ENCODE results near the gene TMEM196.
"Not testable (repeated sequence)": the region's sequence is repeated elsewhere in the genome, so short reads cannot be mapped to it uniquely, and the experiment has no call there.

The TMEM196 gene

DNA sequence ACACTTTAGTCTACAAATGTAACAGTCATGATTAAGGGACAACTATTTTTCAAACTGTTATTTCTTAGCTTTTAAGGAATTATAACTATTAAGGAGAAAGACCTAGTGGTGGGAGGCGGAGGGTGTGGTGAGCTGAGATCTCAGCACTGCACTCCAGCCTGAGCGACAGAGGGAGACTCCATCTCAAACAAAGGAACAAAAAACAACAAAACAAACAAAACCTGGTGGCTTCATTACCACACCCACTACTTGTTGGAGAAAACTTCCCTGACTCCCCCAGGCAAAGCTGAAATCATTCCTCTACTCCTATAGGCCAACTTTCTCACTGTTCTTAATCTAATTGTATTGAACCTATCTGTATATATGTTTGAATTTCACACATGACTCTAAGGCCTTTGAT, 67.8 kb downstream of the TMEM196 start:
- no peak for DNase-seq

DNA sequence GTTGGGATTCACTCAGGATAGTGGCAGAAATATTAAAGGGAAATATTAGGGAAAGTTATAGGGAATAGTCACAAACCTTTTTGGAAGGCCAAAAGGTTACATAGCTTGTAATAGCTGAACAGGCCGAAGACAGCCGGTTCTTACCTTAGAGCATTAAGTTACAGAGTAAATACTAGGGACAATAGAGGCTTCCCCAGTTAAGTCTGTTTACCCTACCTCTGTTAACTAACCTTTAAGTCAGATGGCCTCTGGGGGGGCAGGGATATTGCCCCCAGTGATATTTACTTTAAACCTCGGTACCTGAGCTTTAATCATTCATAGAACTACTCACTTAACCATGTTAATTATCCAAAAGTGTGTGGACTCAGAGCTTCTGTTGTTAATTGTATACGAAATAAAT, 71.9 kb downstream of the TMEM196 start:
- DNase-seq: no peak

DNA sequence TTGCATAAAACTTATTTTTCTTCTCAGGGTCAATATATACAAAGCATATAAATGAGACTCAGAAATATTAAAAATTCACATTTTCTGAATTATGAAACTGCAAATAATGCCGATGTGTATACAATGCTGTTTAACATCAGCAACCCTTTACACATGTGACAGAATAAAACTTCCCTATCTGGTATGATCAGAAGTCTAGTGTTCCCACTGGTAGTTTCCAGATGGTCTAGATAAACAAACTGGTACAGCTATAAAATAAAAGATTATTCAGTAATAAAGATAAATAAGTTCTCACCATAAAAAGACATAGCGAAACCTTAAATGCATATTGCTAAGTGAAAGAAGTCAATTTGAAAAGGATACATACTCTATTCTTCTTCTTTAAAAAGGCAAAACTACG, 72.5 kb downstream of the TMEM196 start:
- DNase-seq: no peak

DNA sequence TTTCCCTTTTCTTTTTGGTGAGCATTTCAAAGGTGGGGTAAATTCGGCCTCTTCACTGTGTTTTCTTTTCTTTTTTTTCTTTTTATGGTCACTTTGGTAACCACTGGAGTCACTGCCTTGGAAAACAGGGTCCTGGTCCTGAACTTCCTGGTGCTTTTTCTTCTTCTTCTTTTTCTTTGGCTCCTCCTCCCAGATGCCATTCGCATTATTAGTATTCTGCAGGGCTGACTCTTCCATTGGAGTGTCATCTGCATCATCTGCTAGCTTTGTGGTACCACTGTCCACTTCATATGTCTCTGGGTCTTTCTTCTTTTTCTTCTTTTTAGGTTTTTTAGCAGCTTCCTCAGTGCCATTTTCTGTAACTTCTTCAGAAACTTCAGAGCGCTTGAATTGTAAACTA, 75.1 kb downstream of the TMEM196 start:
- no peak for DNase-seq

DNA sequence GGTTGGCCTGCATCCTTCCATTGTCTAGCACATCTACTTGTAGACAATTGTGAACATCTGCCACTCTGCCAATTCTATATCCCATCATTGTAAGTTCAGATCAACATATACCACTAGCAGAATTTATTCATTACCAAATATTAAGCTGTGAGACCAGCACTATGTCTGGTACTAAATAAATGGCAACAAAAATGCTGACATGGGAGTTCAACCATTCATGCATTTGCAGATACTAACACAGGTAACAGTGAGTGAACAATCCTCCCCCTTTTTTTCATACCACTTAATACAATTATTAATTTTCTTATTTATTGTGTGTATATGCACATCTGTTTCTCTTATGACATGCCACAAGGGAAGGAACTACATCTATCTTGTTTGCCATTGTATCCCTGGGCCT, 76.5 kb downstream of the TMEM196 start:
- no peak for DNase-seq

DNA sequence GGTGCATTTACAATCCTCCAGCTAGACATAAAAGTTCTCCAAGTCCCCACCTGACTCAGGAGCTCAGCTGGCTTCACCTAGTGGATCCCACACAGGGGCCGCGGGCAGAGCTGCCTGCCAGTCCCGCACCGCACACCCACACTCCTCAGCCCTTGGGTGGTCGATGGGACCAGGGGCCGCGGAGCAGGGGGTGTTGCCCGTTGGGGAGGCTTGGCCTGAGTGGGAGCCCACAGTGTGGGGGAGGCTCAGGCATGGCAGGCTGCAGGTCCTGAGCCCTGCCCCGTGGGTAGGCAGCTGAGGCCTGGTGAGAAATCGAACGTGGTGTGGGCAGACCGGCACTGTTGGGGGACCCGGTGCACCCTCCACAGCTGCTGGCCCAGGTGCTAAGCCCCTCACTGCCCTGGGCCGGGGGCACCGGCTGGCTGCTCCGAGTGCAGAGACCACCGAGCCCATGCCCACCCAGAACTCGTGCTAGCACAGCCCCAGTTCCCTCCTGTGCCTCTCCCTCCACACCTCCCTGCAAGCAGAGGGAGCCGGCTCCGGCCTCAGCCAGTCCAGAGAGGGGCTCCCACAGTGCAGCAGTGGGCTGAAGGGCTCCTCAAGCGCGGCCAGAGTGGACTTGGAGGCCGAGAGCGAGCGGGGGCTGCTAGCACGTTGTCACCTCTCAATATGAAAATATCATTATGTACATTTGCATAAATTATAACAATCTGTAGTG, 81.1 kb downstream of the TMEM196 start:
- peak in 1 of 4 experiments; percentile 0 for DNase-seq

DNA sequence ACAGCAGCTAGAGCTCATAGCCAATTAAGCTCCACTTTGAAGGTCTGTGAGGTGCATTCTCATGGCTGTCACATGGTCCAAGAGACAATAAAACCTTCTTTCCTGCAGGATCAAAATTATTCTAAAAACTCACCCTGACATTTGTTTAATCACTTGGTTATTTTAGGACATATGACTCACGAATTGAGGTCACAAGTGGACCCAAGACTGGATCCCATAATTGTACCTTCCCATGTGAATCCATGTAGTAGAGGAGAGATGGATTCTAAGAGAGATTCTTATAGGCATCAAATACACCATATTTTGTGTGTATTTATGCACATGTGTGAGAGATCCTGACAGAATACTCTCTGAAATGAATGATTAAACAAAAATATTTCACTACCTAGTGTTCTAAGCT, 82.7 kb downstream of the TMEM196 start:
- DNase-seq: no peak

DNA sequence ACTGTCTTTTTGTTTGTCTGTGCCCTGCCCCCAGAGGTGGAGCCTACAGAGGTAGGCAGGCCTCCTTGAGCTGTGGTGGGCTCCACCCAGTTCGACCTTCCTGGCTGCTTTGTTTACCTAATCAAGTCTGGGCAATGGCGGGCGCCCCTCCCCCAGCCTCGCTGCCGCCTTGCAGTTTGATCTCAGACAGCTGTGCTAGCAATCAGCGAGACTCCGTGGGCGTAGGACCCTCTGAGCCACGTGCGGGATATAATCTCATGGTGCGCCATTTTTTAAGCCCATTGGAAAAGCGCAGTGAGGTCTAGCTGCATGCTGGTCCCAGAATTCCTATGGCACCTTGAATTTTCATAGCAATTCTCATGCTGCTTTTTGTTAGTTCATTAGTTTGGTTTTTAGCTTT, 84.3 kb downstream of the TMEM196 start:
- not testable (repeated sequence) for DNase-seq

DNA sequence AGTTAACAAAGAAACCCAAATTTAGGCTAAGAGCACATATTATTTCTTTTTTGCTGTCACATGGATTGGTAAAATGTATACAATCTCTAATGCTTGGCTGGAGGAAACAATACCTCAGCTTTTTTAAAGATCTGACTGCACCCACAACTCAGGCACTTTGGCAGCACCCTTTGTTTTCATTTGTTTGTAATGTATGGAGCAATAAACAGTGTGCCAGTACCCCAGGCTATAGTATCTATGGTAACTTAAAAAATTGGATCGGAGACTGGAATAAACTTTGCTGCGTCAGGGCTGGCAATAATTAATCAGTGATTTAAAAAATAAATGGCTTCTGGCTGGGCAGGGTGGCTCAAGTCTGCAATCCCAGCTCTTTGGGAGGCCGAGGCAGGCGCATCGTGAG, 91.8 kb downstream of the TMEM196 start:
- no peak for DNase-seq

DNA sequence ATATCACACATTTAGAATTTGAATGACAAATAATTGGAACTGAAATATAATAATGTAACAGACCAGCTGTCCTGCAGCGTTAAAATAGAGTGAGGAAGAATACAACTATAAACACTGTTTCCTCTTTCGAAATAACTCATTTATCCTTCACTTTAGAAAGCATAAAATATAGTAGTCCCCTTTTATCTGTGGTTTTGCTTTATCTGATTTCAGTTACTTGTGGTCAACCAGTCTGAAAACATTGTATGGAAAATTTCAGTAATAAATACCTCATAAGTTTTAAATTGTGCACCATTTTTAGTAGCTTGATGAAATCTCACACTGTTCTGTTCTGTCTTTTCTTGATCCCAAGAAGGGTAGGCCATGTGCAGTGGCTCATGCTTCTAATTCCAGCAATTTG, 96.2 kb downstream of the TMEM196 start:
- DNase-seq: no peak

DNA sequence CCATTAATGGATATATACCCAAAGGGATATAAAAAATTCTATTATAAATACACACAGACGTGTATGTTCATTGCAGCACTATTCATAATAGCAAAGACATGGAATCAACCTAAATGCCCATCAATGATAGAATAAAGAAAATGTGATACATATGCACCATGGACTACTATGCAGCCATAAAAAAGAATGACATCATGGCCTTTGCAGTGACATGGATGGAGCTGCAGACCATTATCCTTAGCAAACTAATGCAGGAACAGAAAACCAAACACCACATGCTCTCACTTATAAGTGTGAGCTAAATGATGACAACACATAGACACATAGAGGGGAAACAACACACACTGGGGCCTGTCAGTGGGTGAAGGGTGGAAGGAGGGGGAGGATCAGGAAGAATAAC, 97.6 kb downstream of the TMEM196 start:
- no peak for DNase-seq

DNA sequence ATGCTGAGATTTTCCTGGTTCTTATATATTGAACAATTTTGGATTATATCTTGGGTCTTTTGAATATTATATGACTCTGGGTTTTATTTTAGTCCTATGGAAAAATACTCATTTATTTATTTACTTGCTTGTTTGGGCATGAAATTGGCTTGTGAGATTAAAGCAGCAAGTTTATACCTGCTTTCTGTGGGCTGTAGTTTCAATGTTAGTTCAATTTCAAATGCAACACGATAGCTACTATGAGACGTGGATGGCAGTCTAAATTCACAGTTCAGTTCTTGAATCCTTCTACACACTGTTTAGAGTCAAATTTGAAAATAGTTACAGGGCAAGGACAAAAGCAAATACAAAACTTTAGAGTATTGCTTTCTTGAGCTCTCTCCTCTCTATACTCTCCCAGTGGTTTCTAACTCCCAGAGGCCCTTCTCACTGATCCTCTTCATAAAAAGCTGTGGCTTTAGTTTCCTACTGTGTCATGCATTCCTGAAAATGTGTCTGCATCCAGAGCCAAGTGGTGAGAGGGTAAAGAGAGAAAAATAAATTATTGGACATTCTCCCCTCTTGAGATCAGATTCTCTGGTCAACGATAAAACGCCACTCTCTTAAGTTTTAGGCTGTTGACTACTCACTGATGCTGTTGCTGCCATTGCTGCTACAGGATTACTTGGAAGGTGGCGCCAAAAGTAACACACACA, 99.0 kb downstream of the TMEM196 start:
- DNase-seq: no peak

DNA sequence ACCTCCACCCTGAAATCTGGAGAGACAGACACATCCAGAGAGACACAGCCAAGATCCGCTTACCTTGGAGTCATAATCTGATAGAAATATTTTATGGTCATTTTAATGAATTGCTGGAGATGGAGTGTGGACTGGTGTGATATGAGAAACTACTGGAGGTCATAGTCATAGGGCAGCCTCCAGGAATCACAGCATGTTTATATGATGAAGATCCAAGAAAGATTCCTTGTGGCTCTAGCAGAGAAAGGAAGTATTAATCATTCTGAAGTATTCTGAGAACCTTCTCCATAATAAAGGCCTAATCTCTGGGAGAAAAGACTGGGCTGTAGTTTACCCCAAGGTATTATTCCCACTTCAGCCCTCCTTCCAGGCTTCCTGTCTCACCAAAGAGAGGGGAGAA, 102.6 kb downstream of the TMEM196 start:
- no peak for DNase-seq

Measured in activated CD4-positive, CD25-positive, alpha-beta regulatory T cell (primary cell).